ENCODE measurements around the gene TEP1. TPM values are rescaled to one million over a fixed set of nuclear protein-coding genes. Genes with fewer than 3 reads are reported as not detected.

The TEP1 gene
- total RNA-seq, 4 donors from 2014 or later: 26.6 to 39.3 (median 29.7) TPM

- DNase-seq: peak; percentile 64 to 67
- TF ChIP-seq POLR2A (IDR thresholded peaks at IDR 0.05) (peak in 1 of 2 donors; percentile 84), CTCF (IDR thresholded peaks at IDR 0.05) (no peak)
- Histone ChIP-seq H3K4me1 (peaks cover 13 to 16% of the 10 kb centered on the region in 2 donors), H3K9me3 (no peaks in the 10 kb centered on the region), H3K36me3 (no peaks in the 10 kb centered on the region), H3K27ac (peak within 1 kb of the TSS; percentile 66 to 79 (median 77)), H3K4me3 (replicated peaks in 1 of 3) (peak within 1 kb of the TSS in 2 of 3 donors; percentile 37 to 49), H3K27me3 (no peaks in the 10 kb centered on the region)
- intact Hi-C loops (cut with DNase I): loop anchor here (5.0 to 10.0 kb wide), 2 partner anchors 122 to 349 kb away; partner anchors contain the start of genes APEX1, OSGEP and RNASE4
- 0 to 1% methylated on average over 19 of the region's 19 CpGs for WGBS, 2 donors
These were observed 80.4 kb downstream of the TEP1 start, which contains the start of gene CCNB1IP1 for GRCh38 chr14:20332788-20333493. Gene CCNB1IP1, minus strand, starts transcription at chr14:20333279. Its CDS starts 16,756 bp downstream, at chr14:20316523.

- H3K9me3 ChIP-seq: no peaks in the 10 kb centered on the region
- no peak for TF ChIP-seq POLR2A (IDR thresholded peaks at IDR 0.05)
- TF ChIP-seq CTCF (IDR thresholded peaks at IDR 0.05): no peak
- DNase-seq: no peak
- no peaks in the 10 kb centered on the region for H3K36me3 ChIP-seq
- intact Hi-C loops (cut with DNase I): loop anchor here (5.0 to 10.0 kb wide), 2 partner anchors 122 to 350 kb away; partner anchors contain the start of genes APEX1, OSGEP and RNASE4
- WGBS, 2 donors: 2 to 5% methylated on average over 4 of the region's 4 CpGs
- peaks cover 13 to 16% of the 10 kb centered on the region in 2 donors for H3K4me1 ChIP-seq
- no peaks in the 10 kb centered on the region for H3K27me3 ChIP-seq
- peak overlapping the region; percentile 66 to 79 (median 77) for H3K27ac ChIP-seq
- H3K4me3 ChIP-seq (replicated peaks in 1 of 3): peak overlapping the region in 2 of 3 donors; percentile 37 to 49
These were observed 80.9 kb downstream of the TEP1 start for GRCh38 chr14:20332431-20332787.

- Histone ChIP-seq H3K36me3 (peaks cover 3 to 4% of the 10 kb centered on the region in 2 donors), H3K27me3 (no peaks in the 10 kb centered on the region), H3K4me3 (replicated peaks in 1 of 3) (no peak overlapping the region), H3K4me1 (peaks cover 13 to 16% of the 10 kb centered on the region in 2 donors), H3K9me3 (no peaks in the 10 kb centered on the region), H3K27ac (peak overlapping the region in 1 of 3 donors; percentile 17)
- 72 to 76% methylated on average over 2 of the region's 2 CpGs for WGBS, 2 donors
- intact Hi-C loops (cut with DNase I): loop anchor here (5.0 to 10.0 kb wide), 2 partner anchors 124 to 351 kb away; partner anchors contain the start of genes APEX1, OSGEP and RNASE4
- TF ChIP-seq CTCF (IDR thresholded peaks at IDR 0.05): no peak
- no peak for TF ChIP-seq POLR2A (IDR thresholded peaks at IDR 0.05)
- no peak for DNase-seq
These were observed 82.2 kb downstream of the TEP1 start for GRCh38 chr14:20331053-20331613.

GRCh38 chr14:20329355-20329754 lies 83.9 kb downstream of the TEP1 start:
- no peaks in the 10 kb centered on the region for H3K9me3 ChIP-seq
- no peak for TF ChIP-seq POLR2A (IDR thresholded peaks at IDR 0.05)
- no peak for TF ChIP-seq CTCF (IDR thresholded peaks at IDR 0.05)
- DNase-seq: no peak
- intact Hi-C loops (cut with DNase I): no loop called here
- no peaks in the 10 kb centered on the region for H3K27me3 ChIP-seq
- peaks cover 13 to 16% of the 10 kb centered on the region in 2 donors for H3K4me1 ChIP-seq
- peaks cover 12 to 19% of the 10 kb centered on the region in 2 donors for H3K36me3 ChIP-seq
- H3K4me3 ChIP-seq (replicated peaks in 1 of 3): no peak overlapping the region
- H3K27ac ChIP-seq: no peak overlapping the region
- WGBS, 2 donors: 67 to 96% methylated on average over 2 of the region's 2 CpGs

- Histone ChIP-seq H3K4me3 (replicated peaks in 1 of 3) (no peak overlapping the region), H3K27ac (no peak overlapping the region), H3K9me3 (no peaks in the 10 kb centered on the region), H3K36me3 (peaks cover 12 to 21% of the 10 kb centered on the region in 2 donors), H3K27me3 (no peaks in the 10 kb centered on the region), H3K4me1 (peaks cover 13 to 16% of the 10 kb centered on the region in 2 donors)
- TF ChIP-seq CTCF (IDR thresholded peaks at IDR 0.05) (no peak), POLR2A (IDR thresholded peaks at IDR 0.05) (no peak)
- intact Hi-C loops (cut with DNase I): no loop called here
- DNase-seq: no peak
- 66 to 68% methylated on average over 2 of the region's 2 CpGs for whole genome bisulfite sequencing, 2 donors
These were observed 84.6 kb downstream of the TEP1 start for GRCh38 chr14:20328705-20329104.
